Smooth muscle cell (in vitro differentiated cells): ENCODE results near the gene CHSY3. TPM values are rescaled to one million over a fixed set of nuclear protein-coding genes. Genes with fewer than 3 reads are reported as not detected.
A peak's percentile ranks its signal among the peaks of the same experiment; 100 is the strongest.

Source experiments
- DNase-seq: peaks from one replicate; lab custom pipeline; 2025; ENCODE audit not compliant: unreplicated experiment; lab: John Stamatoyannopoulos, UW
- H2AFZ ChIP-seq: fragments of 200-600 bp; sonication (generic); 2 replicates; pipeline ENCODE4 v1.6.0; 2016; ENCODE audit warnings: antibody characterized with exemption, low read depth, mild to moderate bottlenecking
- H3F3A ChIP-seq: fragments of 200-600 bp; sonication (generic); 2 replicates; pipeline ENCODE4 v1.6.0; 2017; ENCODE audit warnings: antibody characterized with exemption, low read depth
- H3K27ac ChIP-seq: fragments of 200-600 bp; sonication (generic); 2 replicates; pipeline ENCODE4 v1.5.1; 2016; ENCODE audit warnings: low read depth, mild to moderate bottlenecking
- H3K27me3 ChIP-seq: fragments of 200-600 bp; sonication (generic); 2 replicates; pipeline ENCODE4 v1.6.1; 2016; ENCODE audit warnings: low read depth, mild to moderate bottlenecking
- H3K36me3 ChIP-seq: fragments of 200-600 bp; sonication (generic); 2 replicates; pipeline ENCODE4 v1.5.1; 2016; ENCODE audit warnings: low read depth
- H3K4me1 ChIP-seq: fragments of 200-600 bp; sonication (generic); 2 replicates; pipeline ENCODE4 v1.5.1; 2016; ENCODE audit warnings: low read depth
- H3K4me2 ChIP-seq: fragments of 200-600 bp; sonication (generic); 2 replicates; pipeline ENCODE4 v1.6.0; 2016; ENCODE audit warnings: mild to moderate bottlenecking
- H3K4me3 ChIP-seq: fragments of 200-600 bp; sonication (generic); 2 replicates; pipeline ENCODE4 v1.5.1; 2016; ENCODE audit warnings: mild to moderate bottlenecking
- H3K79me2 ChIP-seq: fragments of 200-600 bp; sonication (generic); 2 replicates; pipeline ENCODE4 v1.6.0; 2016; ENCODE audit warnings: low read depth, mild to moderate bottlenecking
- H3K9ac ChIP-seq: fragments of 200-600 bp; sonication (generic); 2 replicates; pipeline ENCODE4 v1.6.0; 2016; ENCODE audit warnings: low read depth
- H3K9me3 ChIP-seq: fragments of 200-600 bp; sonication (generic); replicated peaks from 2 replicates; pipeline ENCODE4 v1.5.1; 2016; ENCODE audit warnings: low read depth
- H4K20me1 ChIP-seq: fragments of 200-600 bp; sonication (generic); 2 replicates; pipeline ENCODE4 v1.6.0; 2016; ENCODE audit warnings: low read depth
- CTCF ChIP-seq: fragments of 200-600 bp; sonication (generic); IDR thresholded peaks from 2 replicates; pipeline ENCODE4 v1.5.1; 2017; ENCODE audit warnings: borderline replicate concordance, mild to moderate bottlenecking, antibody characterized with exemption; ENCODE audit not compliant: insufficient read depth, poor library complexity, severe bottlenecking
- WGBS: methylation state at CpG from one replicate; pipeline ENCODE4 v1.1.7; 2016; ENCODE audit warnings: low lambda C conversion rate; 5-methylcytosine and 5-hydroxymethylcytosine counted together
- polyA plus RNA-seq: library from polyadenylated mRNA; unstranded; fragments of >200 nt; fragmentation: Nextera tagmentation; extraction: Ambion mirVana; gene quantifications from 2 replicates; pipeline ENCODE4 v1.2.1, GENCODE V29; 2016
- total RNA-seq: library from RNA; depleted of rRNA; stranded (reverse); fragments of >200 nt; gene quantifications from 2 replicates; pipeline ENCODE4 v1.2.3, GENCODE V29; 2014

The CHSY3 gene
- total and polyA plus RNA-seq, 2 experiments from 2014 or later = 12.7 to 15.6 TPM

- H3K9me3 ChIP-seq = no peaks in the 10 kb centered on the region
- peaks cover 10% of the 10 kb centered on the region for H3K4me1 ChIP-seq
- no peaks in the 10 kb centered on the region for H3K27me3 ChIP-seq
- H3K4me2 ChIP-seq = no peak overlapping the region
- no peaks in the 10 kb centered on the region for H3K79me2 ChIP-seq
- no peaks in the 10 kb centered on the region for H3F3A ChIP-seq
- H4K20me1 ChIP-seq = no peaks in the 10 kb centered on the region
- no peaks in the 10 kb centered on the region for H3K36me3 ChIP-seq
- H3K9ac ChIP-seq = no peak overlapping the region
- TF ChIP-seq CTCF = no peak
- H2AFZ ChIP-seq = no peak overlapping the region
- H3K27ac ChIP-seq = no peak overlapping the region
- H3K4me3 ChIP-seq = no peak overlapping the region
- no peak for DNase-seq
These were observed 202.2 kb downstream of the CHSY3 start for GRCh38 chr5:130106480-130106879.

- Histone ChIP-seq H3K36me3 (no peaks in the 10 kb centered on the region), H3K79me2 (no peaks in the 10 kb centered on the region), H3K9ac (no peak overlapping the region), H2AFZ (no peak overlapping the region), H3K4me3 (no peak overlapping the region), H3K4me1 (peaks cover 10% of the 10 kb centered on the region), H3K27ac (no peak overlapping the region), H3K9me3 (no peaks in the 10 kb centered on the region), H3K4me2 (peak overlapping the region; percentile 61), H3K27me3 (no peaks in the 10 kb centered on the region), H3F3A (no peaks in the 10 kb centered on the region), H4K20me1 (no peaks in the 10 kb centered on the region)
- 6% methylated on average over 1 of the region's 1 CpG for WGBS
- peak; percentile 73 for TF ChIP-seq CTCF
- no peak for DNase-seq
These were observed 204.9 kb downstream of the CHSY3 start for GRCh38 chr5:130109152-130109551.

- Histone ChIP-seq H3K4me2 (peak overlapping the region; percentile 61), H2AFZ (no peak overlapping the region)
These were observed 206.1 kb downstream of the CHSY3 start for GRCh38 chr5:130110328-130110727.

More at GRCh38 chr5:130110328-130110727, 206.1 kb downstream of the CHSY3 start:
- Histone ChIP-seq H3K79me2 (no peaks in the 10 kb centered on the region), H3K9ac (no peak overlapping the region), H3K9me3 (no peaks in the 10 kb centered on the region), H3K27ac (peak overlapping the region; percentile 22), H4K20me1 (no peaks in the 10 kb centered on the region), H3K4me1 (peaks cover 10% of the 10 kb centered on the region), H3F3A (no peaks in the 10 kb centered on the region), H3K36me3 (no peaks in the 10 kb centered on the region), H3K27me3 (no peaks in the 10 kb centered on the region), H3K4me3 (no peak overlapping the region)
- TF ChIP-seq CTCF = no peak
- no peak for DNase-seq
